Ovary (tissue), 9 donors: ENCODE results near the gene CEP131. TPM values are rescaled to one million over a fixed set of nuclear protein-coding genes. Genes with fewer than 3 reads are reported as not detected.

Experiments used
- DNase-seq, 5 donors: peaks; one replicate each; pipeline ENCODE4 v3.0.0-alpha.2; 2019 to 2020
- H3K27ac ChIP-seq, 2 donors: fragments of 200-600 bp; one replicate each; pipeline versions ENCODE4 v1.5.1 to v1.8.0; 2019 to 2022
- H3K27me3 ChIP-seq: fragments of 200-600 bp; one replicate; pipeline ENCODE4 v1.8.0; 2022
- H3K36me3 ChIP-seq: fragments of 200-600 bp; sonication (generic); one replicate; pipeline ENCODE4 v1.5.1; 2019
- H3K4me1 ChIP-seq: one replicate; pipeline ENCODE4 v1.8.1; 2013; ENCODE audit warnings: mild to moderate bottlenecking, moderate library complexity; ENCODE audit not compliant: insufficient read depth
- H3K4me3 ChIP-seq: fragments of 200-600 bp; sonication (generic); one replicate; pipeline ENCODE4 v1.5.1; 2017
- H3K9me3 ChIP-seq, 2 donors: fragments of 200-600 bp in 1 of 2; sonication (generic) in 1 of 2; one replicate each; pipeline versions ENCODE4 v1.5.1 to v1.8.1; 2013 to 2019; ENCODE audit warnings: mild to moderate bottlenecking in 1 of 2, moderate library complexity in 1 of 2
- EP300 ChIP-seq: sonication (generic); formaldehyde crosslinking; IDR thresholded peaks from one replicate; pipeline ENCODE4 v1.6.1; 2017; ENCODE audit warnings: antibody characterized with exemption
- POLR2A ChIP-seq: fragments of 450-650 bp; IDR thresholded peaks from one replicate; pipeline ENCODE4 v1.6.1; 2017; ENCODE audit warnings: antibody characterized with exemption, mild to moderate bottlenecking, moderate library complexity
- WGBS, 3 donors: extraction: QIAGEN DNeasy Blood & Tissue Kit in 1 of 3; methylation state at CpG; one replicate each; pipeline versions ENCODE4 v1.1.5 to v1.1.7; 2013 to 2017; 5-methylcytosine and 5-hydroxymethylcytosine counted together
- intact Hi-C, 4 donors: fragments of 100-400 bp; cut with DNase I; formaldehyde crosslinking; loops; one replicate each; pipeline versions ENCODE4 v1.11.0 to v1.15.1; 2022 to 2023
- polyA plus RNA-seq, 2 donors: library from polyadenylated mRNA; stranded (reverse); fragments of 200-250 nt in 1 of 2; fragments of 350-450 nt in 1 of 2; fragmentation: Illumina TruSeq in 1 of 2; extraction: RNeasy Lipid Tissue Mini Kit (QIAGEN cat#74804) in 1 of 2; gene quantifications; one replicate each; pipeline ENCODE4 v1.2.3, GENCODE V29; 2013 to 2014
- total RNA-seq, 7 donors: library from RNA; depleted of rRNA in 2 of 7; stranded (reverse); fragments of >200 nt in 2 of 7; fragmentation: NEBNext Ultra II Directional in 3 of 7; extraction: Animal tissue kit (Norgen Biotek cat#: 25700) in 3 of 7; gene quantifications; one replicate each; pipeline versions ENCODE4 v1.1.0 to v1.2.4, GENCODE V29; 2016 to 2023
- TF ChIP-seq, protein P1 (sequence below), 3 donors: fragments of 450-650 bp in 2 of 3; fragments of 200-600 bp in 1 of 3; IDR thresholded peaks; one replicate each; pipeline versions ENCODE4 v1.5.1 to v1.8.0; 2016 to 2022; ENCODE audit warnings: antibody characterized with exemption in 3 of 3, mild to moderate bottlenecking in 1 of 3
- donor health status: DM: no; HTN: no; CAD: no; lungs with moderate emphysema.
- donor health status: DM: no; HTN: no; CAD: no.
- donor health status: Bipolar disorder and iron deficiency.
- donor health status: DM: yes; HTN: yes; CAD: no.
- donor health status: DM: no; HTN: no; CAD: no.
- donor health status: DM: yes; HTN: yes; CAD: no.

Gene CEP131
- total and polyA plus RNA-seq, 9 donors = 0.22 to 10.7 (median 8.8) TPM

DNA sequence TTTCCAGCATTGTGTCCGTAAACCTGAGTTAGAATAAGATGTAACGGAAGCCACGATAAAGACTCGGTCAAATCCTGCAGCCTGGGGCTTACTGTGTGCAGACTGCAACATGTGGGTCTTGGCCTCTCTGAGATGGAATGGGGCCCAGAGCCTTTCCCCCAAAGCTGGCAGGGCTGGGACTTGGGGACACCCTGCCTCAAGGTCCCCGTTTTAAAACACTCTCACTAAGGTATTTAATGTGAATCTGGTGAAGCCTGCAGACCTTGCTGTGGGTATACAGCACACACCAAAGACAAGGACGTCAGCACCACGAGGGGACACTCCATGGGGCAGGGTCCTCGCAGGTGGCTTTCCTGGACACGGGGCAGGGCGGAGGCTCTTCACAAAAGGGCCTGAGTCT, 18.4 kb upstream of the CEP131 start:
- H3K36me3 ChIP-seq = no peaks in the 10 kb centered on the region
- no peak overlapping the region for H3K27ac ChIP-seq
- H3K9me3 ChIP-seq = no peaks in the 10 kb centered on the region
- whole genome bisulfite sequencing, 3 donors = 80 to 84% (median 80%) methylated on average over 10 of the region's 10 CpGs
- no peak overlapping the region for H3K4me3 ChIP-seq
- H3K27me3 ChIP-seq = no peaks in the 10 kb centered on the region
- intact Hi-C loops = loop anchor here in 1 of 4 donors (5.0 kb wide), 1 partner anchor 99 kb away; no protein-coding TSS in a partner anchor
- TF ChIP-seq, protein P1, sequence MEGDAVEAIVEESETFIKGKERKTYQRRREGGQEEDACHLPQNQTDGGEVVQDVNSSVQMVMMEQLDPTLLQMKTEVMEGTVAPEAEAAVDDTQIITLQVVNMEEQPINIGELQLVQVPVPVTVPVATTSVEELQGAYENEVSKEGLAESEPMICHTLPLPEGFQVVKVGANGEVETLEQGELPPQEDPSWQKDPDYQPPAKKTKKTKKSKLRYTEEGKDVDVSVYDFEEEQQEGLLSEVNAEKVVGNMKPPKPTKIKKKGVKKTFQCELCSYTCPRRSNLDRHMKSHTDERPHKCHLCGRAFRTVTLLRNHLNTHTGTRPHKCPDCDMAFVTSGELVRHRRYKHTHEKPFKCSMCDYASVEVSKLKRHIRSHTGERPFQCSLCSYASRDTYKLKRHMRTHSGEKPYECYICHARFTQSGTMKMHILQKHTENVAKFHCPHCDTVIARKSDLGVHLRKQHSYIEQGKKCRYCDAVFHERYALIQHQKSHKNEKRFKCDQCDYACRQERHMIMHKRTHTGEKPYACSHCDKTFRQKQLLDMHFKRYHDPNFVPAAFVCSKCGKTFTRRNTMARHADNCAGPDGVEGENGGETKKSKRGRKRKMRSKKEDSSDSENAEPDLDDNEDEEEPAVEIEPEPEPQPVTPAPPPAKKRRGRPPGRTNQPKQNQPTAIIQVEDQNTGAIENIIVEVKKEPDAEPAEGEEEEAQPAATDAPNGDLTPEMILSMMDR (IDR thresholded peaks at IDR 0.05) = no peak
- TF ChIP-seq EP300 = no peak
- no peak for TF ChIP-seq POLR2A
- DNase-seq = no peak
- H3K4me1 ChIP-seq = peaks cover 5% of the 10 kb centered on the region

DNA sequence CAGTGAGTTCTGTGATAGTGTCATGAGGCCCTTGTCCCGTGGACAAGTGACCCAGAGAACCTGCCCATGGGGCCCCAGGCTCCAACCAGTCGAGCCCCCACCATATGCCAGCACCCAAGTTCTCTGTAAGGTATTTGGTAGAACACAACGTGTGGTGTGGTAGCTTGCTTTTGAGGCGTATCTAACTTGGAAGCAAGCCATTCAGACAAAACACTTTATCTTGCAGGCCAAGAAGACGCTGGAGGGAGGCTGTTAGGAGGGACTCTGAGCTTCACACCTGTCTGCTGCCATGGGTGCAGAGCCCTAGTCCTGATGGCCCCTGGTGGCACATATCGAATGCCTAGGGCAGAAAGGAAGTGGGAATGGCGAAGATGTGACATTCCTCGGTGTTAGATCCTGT, 18.0 kb upstream of the CEP131 start:
- Histone ChIP-seq H3K4me1 (peaks cover 5% of the 10 kb centered on the region), H3K27me3 (no peaks in the 10 kb centered on the region), H3K27ac (no peak overlapping the region), H3K36me3 (no peaks in the 10 kb centered on the region), H3K4me3 (no peak overlapping the region), H3K9me3 (no peaks in the 10 kb centered on the region)
- TF ChIP-seq POLR2A (no peak), EP300 (no peak)
- TF ChIP-seq, protein P1 (IDR thresholded peaks at IDR 0.05) = no peak
- intact Hi-C loops = loop anchor here in 1 of 4 donors (5.0 kb wide), 1 partner anchor 98 kb away; no protein-coding TSS in a partner anchor
- no peak for DNase-seq
- WGBS, 3 donors = 69 to 71% (median 71%) methylated on average over 8 of the region's 8 CpGs

DNA sequence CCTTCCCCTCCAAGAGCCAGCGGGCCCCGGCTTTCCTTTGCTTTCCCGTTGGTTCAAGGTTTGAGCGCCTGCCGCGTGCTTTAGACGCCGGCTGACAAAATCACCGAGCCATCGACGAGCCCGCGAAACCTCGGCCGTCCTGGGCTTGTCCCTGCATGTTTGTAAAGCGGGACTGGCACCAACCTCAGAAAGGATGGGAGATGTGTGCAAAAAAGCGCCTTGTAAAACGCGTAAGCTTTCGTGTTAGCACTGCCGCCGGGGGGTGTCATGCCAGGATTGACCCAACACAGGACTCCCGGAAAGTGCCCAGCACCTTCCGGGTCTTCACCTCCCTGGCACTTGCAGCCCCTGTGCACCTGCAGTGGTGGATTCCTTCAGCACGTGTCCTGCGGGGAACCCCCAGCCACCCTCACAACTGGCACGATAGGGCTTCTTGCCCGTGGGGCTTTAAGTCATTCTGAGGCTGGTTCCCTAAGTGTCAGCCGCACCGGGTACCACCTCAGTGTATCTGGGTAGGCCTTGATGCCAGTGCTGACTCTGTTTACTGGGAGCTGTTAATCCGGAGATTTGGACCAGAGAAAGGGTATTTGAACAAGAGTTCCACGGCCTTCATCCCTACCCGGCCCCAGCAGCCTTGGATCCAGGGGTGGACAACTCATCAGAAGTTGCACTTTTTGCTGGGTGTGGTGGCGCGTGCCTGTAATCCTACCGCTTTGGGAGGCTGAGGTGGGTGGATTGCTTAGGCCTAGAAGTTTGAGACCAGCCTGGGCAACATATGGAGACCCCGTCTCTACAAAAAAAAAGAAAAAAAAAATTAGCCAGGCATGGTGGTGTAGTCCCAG, 17.2 kb upstream of the CEP131 start:
- Histone ChIP-seq H3K27me3 (no peaks in the 10 kb centered on the region), H3K4me3 (peak overlapping the region; percentile 99), H3K27ac (peak overlapping the region in 1 of 2 donors; percentile 82), H3K9me3 (no peaks in the 10 kb centered on the region), H3K36me3 (no peaks in the 10 kb centered on the region), H3K4me1 (peaks cover 5% of the 10 kb centered on the region)
- no peak for DNase-seq
- intact Hi-C loops = loop anchor here in 2 of 4 donors (5.0 to 10.0 kb wide), 2 partner anchors 98 to 245 kb away; partner anchors contain the start of gene CHMP6 (in 1 of the 2)
- TF ChIP-seq POLR2A (no peak), EP300 (no peak)
- TF ChIP-seq, protein P1 (IDR thresholded peaks at IDR 0.05) = no peak
- WGBS, 3 donors = 13 to 14% (median 14%) methylated on average over 37 of the region's 37 CpGs

DNA sequence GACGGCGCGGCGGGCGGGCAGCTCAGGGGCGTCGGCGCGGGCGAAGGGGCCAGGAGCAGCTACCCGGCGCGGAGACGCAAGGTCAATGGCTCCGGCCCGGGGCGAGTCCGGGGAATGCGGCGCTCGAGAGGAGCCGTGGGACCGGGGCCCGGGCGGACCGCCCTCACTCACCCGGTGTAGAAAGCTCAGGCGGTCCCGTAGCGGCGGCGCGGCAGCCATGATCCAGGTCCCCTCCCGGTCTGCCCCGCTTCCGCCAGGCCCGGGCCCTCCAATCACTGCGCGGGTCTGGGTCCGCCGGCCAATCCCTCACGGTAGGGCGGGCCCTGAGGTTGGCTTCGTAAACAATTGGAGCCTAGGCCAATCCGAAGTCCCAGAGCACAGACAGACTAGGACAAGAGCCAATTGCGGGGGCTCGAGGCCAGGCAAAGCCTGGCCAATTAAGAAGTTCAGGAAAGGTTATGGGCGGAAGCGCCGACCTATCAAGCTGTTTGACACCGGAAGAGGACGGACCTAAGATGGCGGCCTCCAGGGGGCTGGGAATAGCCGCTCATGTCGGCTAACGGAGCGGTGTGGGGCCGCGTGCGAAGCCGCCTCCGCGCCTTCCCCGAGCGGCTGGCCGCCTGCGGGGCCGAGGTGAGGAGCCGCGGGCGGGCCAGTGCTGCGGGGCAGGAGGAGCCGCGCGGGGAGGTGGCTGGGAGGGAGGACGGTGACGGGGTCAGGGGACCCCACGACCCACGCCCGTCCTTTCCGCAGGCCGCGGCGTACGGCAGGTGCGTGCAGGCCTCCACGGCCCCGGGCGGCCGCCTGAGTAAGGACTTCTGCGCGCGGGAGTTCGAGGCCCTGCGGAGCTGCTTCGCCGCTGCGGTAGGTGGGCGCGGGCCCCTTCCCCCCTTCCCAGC, 16.3 kb upstream of the CEP131 start, which contains the start of the genes NDUFAF8 and TEPSIN:
Gene NDUFAF8, plus strand, starts transcription at position 504 of the 899 bp plus-strand sequence. Its CDS starts 46 bp downstream, at position 550.
Gene TEPSIN, minus strand, starts transcription at position 241 of the 899 bp plus-strand sequence. Its CDS starts 22 bp downstream, at position 219.
- peak; percentile 36 for TF ChIP-seq POLR2A
- TF ChIP-seq EP300 = no peak
- TF ChIP-seq, protein P1 (IDR thresholded peaks at IDR 0.05) = peak in 2 of 3 donors; percentile 27 to 45
- Histone ChIP-seq H3K36me3 (no peaks in the 10 kb centered on the region), H3K9me3 (no peaks in the 10 kb centered on the region), H3K4me3 (peak within 1 kb of the TSS; percentile 99), H3K27me3 (no peaks in the 10 kb centered on the region), H3K27ac (peak within 1 kb of the TSS in 1 of 2 donors; percentile 82), H3K4me1 (peaks cover 5% of the 10 kb centered on the region)
- intact Hi-C loops = loop anchor here in 1 of 4 donors (10.0 kb wide), 1 partner anchor 244 kb away; the partner anchor contains the start of gene CHMP6
- WGBS, 3 donors = 0% methylated on average over 68 to 100 of the region's 100 CpGs
- DNase-seq = peak; percentile 97 to 98 (median 97)
